ENCODE data around the gene KCMF1. TPM values are rescaled to one million over a fixed set of nuclear protein-coding genes. Genes with fewer than 3 reads are reported as not detected.
A peak's percentile ranks its signal among the peaks of the same experiment; 100 is the strongest.

The KCMF1 gene
- total and polyA plus RNA-seq, 10 of the 15 experiments (the other 5 are each of a cell fraction or from before 2014, with no cell fraction given), result 8.4 to 124 (median 43.0) TPM

DNA sequence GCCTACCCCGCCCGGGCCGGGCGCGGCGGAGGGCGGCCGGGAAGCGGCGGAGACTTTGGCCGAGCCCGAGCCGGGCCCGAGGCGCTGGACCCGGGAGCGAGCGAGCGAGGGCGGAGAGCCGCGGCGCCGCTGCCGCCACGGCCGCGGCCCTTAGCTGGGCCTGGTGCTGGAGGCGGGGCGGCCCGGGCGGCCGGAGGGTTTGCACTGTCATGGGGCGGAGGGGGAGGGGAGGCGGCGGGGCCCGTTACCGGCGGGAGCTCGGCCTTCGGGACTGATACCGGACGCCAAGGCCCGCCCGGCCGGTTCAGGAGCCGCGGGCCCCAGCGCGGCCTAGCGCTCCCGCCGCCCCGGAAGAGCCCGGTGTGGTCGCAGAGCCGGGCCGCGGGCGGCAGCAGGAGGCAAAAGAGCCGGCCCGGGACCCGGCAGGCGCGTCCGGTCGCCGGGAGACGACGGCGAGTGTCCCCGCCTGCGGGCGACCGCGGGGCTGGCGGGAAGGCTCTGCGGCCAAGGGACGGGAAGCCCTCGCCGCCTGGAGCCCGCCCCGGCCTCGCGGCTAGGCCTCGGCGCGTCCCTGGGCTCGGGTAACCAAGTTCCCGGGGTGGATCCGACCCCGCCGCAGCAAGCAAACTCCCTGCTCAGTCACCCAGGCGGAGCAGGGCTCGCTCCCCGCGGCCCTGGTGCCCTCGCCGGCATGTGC, 697 bp downstream of the KCMF1 start (continued):
- TF ChIP-seq RFX5 (IDR thresholded peaks at IDR 0.05; ENCODE audit: low read depth, low read length) (no peak), DPF2 (IDR thresholded peaks at IDR 0.05) (peak; percentile 78), KAT2A (conservative IDR thresholded peaks at IDR 0.05; ENCODE audit: control insufficient read depth, low read depth, low read length) (no peak), MEF2B (IDR thresholded peaks at IDR 0.05; ENCODE audit: partially characterized antibody, poor library complexity, severe bottlenecking) (no peak), HCFC1 (IDR thresholded peaks at IDR 0.05; ENCODE audit: low read length) (no peak), ESRRA (IDR thresholded peaks at IDR 0.05; ENCODE audit: low read length) (no peak), BMI1 (IDR thresholded peaks at IDR 0.05; ENCODE audit: borderline replicate concordance) (no peak), MYB (IDR thresholded peaks at IDR 0.05; ENCODE audit: borderline replicate concordance, low read depth, low read length) (no peak), SREBF1 (IDR thresholded peaks at IDR 0.05; ENCODE audit: low read length) (no peak), SMAD5 (IDR thresholded peaks at IDR 0.05; ENCODE audit: low read depth) (no peak), GATAD2B (conservative IDR thresholded peaks at IDR 0.05; ENCODE audit: low read depth) (peak; percentile 95), NR2F1 (conservative IDR thresholded peaks at IDR 0.05) (peak; percentile 36; the same call in 1 of the 2 replicates), IKZF2 (IDR thresholded peaks at IDR 0.05) (no peak), FOS (IDR thresholded peaks at IDR 0.05; ENCODE audit: borderline replicate concordance, extremely low read depth, insufficient read length) (no peak), TARDBP (IDR thresholded peaks at IDR 0.05; ENCODE audit: borderline replicate concordance) (no peak), CREB1 (IDR thresholded peaks at IDR 0.05; ENCODE audit: low read depth) (no peak), TCF7 (IDR thresholded peaks at IDR 0.05; ENCODE audit: borderline replicate concordance) (no peak), ZNF622 (IDR thresholded peaks at IDR 0.05) (no peak), CHD2 (IDR thresholded peaks at IDR 0.05; ENCODE audit: borderline replicate concordance, low read depth, low read length) (no peak), RAD21 (IDR thresholded peaks at IDR 0.05; ENCODE audit: insufficient read depth, low read depth, low read length) (no peak), SP1 (IDR thresholded peaks at IDR 0.05; ENCODE audit: low read depth, low read length) (no peak)
- TF ChIP-seq, protein P1, sequence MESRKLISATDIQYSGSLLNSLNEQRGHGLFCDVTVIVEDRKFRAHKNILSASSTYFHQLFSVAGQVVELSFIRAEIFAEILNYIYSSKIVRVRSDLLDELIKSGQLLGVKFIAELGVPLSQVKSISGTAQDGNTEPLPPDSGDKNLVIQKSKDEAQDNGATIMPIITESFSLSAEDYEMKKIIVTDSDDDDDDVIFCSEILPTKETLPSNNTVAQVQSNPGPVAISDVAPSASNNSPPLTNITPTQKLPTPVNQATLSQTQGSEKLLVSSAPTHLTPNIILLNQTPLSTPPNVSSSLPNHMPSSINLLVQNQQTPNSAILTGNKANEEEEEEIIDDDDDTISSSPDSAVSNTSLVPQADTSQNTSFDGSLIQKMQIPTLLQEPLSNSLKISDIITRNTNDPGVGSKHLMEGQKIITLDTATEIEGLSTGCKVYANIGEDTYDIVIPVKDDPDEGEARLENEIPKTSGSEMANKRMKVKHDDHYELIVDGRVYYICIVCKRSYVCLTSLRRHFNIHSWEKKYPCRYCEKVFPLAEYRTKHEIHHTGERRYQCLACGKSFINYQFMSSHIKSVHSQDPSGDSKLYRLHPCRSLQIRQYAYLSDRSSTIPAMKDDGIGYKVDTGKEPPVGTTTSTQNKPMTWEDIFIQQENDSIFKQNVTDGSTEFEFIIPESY (IDR thresholded peaks at IDR 0.05), result no peak
- TF ChIP-seq, protein P2, sequence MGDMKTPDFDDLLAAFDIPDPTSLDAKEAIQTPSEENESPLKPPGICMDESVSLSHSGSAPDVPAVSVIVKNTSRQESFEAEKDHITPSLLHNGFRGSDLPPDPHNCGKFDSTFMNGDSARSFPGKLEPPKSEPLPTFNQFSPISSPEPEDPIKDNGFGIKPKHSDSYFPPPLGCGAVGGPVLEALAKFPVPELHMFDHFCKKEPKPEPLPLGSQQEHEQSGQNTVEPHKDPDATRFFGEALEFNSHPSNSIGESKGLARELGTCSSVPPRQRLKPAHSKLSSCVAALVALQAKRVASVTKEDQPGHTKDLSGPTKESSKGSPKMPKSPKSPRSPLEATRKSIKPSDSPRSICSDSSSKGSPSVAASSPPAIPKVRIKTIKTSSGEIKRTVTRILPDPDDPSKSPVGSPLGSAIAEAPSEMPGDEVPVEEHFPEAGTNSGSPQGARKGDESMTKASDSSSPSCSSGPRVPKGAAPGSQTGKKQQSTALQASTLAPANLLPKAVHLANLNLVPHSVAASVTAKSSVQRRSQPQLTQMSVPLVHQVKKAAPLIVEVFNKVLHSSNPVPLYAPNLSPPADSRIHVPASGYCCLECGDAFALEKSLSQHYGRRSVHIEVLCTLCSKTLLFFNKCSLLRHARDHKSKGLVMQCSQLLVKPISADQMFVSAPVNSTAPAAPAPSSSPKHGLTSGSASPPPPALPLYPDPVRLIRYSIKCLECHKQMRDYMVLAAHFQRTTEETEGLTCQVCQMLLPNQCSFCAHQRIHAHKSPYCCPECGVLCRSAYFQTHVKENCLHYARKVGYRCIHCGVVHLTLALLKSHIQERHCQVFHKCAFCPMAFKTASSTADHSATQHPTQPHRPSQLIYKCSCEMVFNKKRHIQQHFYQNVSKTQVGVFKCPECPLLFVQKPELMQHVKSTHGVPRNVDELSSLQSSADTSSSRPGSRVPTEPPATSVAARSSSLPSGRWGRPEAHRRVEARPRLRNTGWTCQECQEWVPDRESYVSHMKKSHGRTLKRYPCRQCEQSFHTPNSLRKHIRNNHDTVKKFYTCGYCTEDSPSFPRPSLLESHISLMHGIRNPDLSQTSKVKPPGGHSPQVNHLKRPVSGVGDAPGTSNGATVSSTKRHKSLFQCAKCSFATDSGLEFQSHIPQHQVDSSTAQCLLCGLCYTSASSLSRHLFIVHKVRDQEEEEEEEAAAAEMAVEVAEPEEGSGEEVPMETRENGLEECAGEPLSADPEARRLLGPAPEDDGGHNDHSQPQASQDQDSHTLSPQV (IDR thresholded peaks at IDR 0.05), result no peak
- TF ChIP-seq, protein P3, sequence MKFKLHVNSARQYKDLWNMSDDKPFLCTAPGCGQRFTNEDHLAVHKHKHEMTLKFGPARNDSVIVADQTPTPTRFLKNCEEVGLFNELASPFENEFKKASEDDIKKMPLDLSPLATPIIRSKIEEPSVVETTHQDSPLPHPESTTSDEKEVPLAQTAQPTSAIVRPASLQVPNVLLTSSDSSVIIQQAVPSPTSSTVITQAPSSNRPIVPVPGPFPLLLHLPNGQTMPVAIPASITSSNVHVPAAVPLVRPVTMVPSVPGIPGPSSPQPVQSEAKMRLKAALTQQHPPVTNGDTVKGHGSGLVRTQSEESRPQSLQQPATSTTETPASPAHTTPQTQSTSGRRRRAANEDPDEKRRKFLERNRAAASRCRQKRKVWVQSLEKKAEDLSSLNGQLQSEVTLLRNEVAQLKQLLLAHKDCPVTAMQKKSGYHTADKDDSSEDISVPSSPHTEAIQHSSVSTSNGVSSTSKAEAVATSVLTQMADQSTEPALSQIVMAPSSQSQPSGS (IDR thresholded peaks at IDR 0.05; ENCODE audit: low read length), result no peak
- TF ChIP-seq, protein P4, sequence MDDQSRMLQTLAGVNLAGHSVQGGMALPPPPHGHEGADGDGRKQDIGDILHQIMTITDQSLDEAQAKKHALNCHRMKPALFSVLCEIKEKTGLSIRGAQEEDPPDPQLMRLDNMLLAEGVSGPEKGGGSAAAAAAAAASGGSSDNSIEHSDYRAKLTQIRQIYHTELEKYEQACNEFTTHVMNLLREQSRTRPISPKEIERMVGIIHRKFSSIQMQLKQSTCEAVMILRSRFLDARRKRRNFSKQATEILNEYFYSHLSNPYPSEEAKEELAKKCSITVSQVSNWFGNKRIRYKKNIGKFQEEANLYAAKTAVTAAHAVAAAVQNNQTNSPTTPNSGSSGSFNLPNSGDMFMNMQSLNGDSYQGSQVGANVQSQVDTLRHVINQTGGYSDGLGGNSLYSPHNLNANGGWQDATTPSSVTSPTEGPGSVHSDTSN (IDR thresholded peaks at IDR 0.05; ENCODE audit: insufficient replicate concordance, low read depth, low read length), result no peak
